CD4-positive, alpha-beta T cell treated with Interleukin-6 at 100 ng/mL for 8 hours (primary cell): ENCODE results near the gene DLGAP1.

Experiments used
- DNase-seq: peaks from one replicate; pipeline ENCODE4 v3.0.0-alpha.2; 2020; ENCODE audit warnings: mixed read lengths, low spot score

Gene DLGAP1

GRCh38 chr18:3993941-3994687 lies 461.0 kb downstream of the DLGAP1 start:
- DNase-seq, result no peak

GRCh38 chr18:3985664-3986063 lies 469.4 kb downstream of the DLGAP1 start:
- no peak for DNase-seq

GRCh38 chr18:3985020-3985419 lies 470.1 kb downstream of the DLGAP1 start:
- no peak for DNase-seq

GRCh38 chr18:3984163-3984757 lies 470.8 kb downstream of the DLGAP1 start:
- no peak for DNase-seq

GRCh38 chr18:3983351-3983969 lies 471.6 kb downstream of the DLGAP1 start:
- DNase-seq, result no peak

GRCh38 chr18:3982541-3982940 lies 472.6 kb downstream of the DLGAP1 start:
- DNase-seq, result no peak

- no peak for DNase-seq
Measured at GRCh38 chr18:3979024-3979423, 476.1 kb downstream of the DLGAP1 start.

GRCh38 chr18:3973191-3973850 lies 481.8 kb downstream of the DLGAP1 start:
- DNase-seq, result no peak

GRCh38 chr18:3972291-3972930 lies 482.7 kb downstream of the DLGAP1 start:
- no peak for DNase-seq

- DNase-seq, result no peak
Measured at GRCh38 chr18:3970929-3971328, 484.2 kb downstream of the DLGAP1 start.

- no peak for DNase-seq
Measured at GRCh38 chr18:3967359-3968180, 487.5 kb downstream of the DLGAP1 start.

GRCh38 chr18:3966642-3967358 lies 488.3 kb downstream of the DLGAP1 start:
- DNase-seq, result no peak

GRCh38 chr18:3966246-3966641 lies 488.9 kb downstream of the DLGAP1 start:
- no peak for DNase-seq

GRCh38 chr18:3960977-3961376 lies 494.1 kb downstream of the DLGAP1 start:
- no peak for DNase-seq

GRCh38 chr18:3960142-3960541 lies 495.0 kb downstream of the DLGAP1 start:
- DNase-seq, result no peak

- no peak for DNase-seq
Measured at GRCh38 chr18:3952031-3952430, 503.1 kb downstream of the DLGAP1 start.

GRCh38 chr18:3950668-3951404 lies 504.3 kb downstream of the DLGAP1 start:
- no peak for DNase-seq

- DNase-seq, result no peak
Measured at GRCh38 chr18:3948958-3949357, 506.1 kb downstream of the DLGAP1 start.

- no peak for DNase-seq
Measured at GRCh38 chr18:3947383-3947782, 507.7 kb downstream of the DLGAP1 start.

- DNase-seq, result no peak
Measured at GRCh38 chr18:3935305-3935704, 519.8 kb downstream of the DLGAP1 start.
